K562 (cell line): ENCODE results near the gene LPIN2. TPM values are rescaled to one million over a fixed set of nuclear protein-coding genes. Genes with fewer than 3 reads are reported as not detected.

Experiments
- ARID3B ChIP-seq: fragments of 250-450 bp; sonication (Bioruptor Pico); IDR thresholded peaks from 2 replicates; pipeline ENCODE4 v1.4.0; 2020; ENCODE audit warnings: borderline replicate concordance
- C11orf30 ChIP-seq: fragments of 450-650 bp; IDR thresholded peaks from 2 replicates; pipeline ENCODE4 v1.6.1; 2016; ENCODE audit warnings: low read depth, mild to moderate bottlenecking
- CBX5 ChIP-seq: IDR thresholded peaks from 2 replicates; pipeline ENCODE4 v1.6.1; 2014; ENCODE audit warnings: low read depth, borderline replicate concordance
- CHD4 ChIP-seq: fragments of 200-600 bp; sonication (generic); IDR thresholded peaks from 3 replicates; pipeline ENCODE4 v1.6.1; 2012; ENCODE audit warnings: low read depth, mild to moderate bottlenecking, mixed read lengths, low read length, inconsistent platforms; ENCODE audit not compliant: insufficient read depth, insufficient replicate concordance, poor library complexity, severe bottlenecking
- CLOCK ChIP-seq: fragments of 250-450 bp; sonication (Bioruptor Pico); IDR thresholded peaks from 2 replicates; pipeline ENCODE4 v1.4.0; 2020; ENCODE audit warnings: mild to moderate bottlenecking, moderate library complexity, borderline replicate concordance
- FOXA3 ChIP-seq, 2 experiments: fragments of 450-650 bp in 1 of 2; sonication (generic) in 1 of 2; formaldehyde crosslinking; IDR thresholded peaks in 1 of 2; conservative IDR thresholded peaks in 1 of 2; 2 replicates each; pipeline versions ENCODE4 v1.4.0 to v1.8.0; 2020 to 2022; ENCODE audit warnings: mild to moderate bottlenecking in 2 of 2, missing genetic modification reagents in 1 of 2
- HBP1 ChIP-seq: fragments of 450-650 bp; formaldehyde crosslinking; IDR thresholded peaks from 2 replicates; pipeline ENCODE4 v1.4.0; 2022; ENCODE audit warnings: missing genetic modification characterization
- MTF1 ChIP-seq: fragments of 250-450 bp; sonication (Bioruptor Pico); IDR thresholded peaks from 2 replicates; pipeline ENCODE4 v1.9.0; 2021; ENCODE audit warnings: moderate library complexity, mild to moderate bottlenecking, inconsistent platforms, borderline replicate concordance
- NFIC ChIP-seq: fragments of 450-650 bp; IDR thresholded peaks from 2 replicates; pipeline ENCODE4 v1.6.1; 2017; ENCODE audit warnings: mild to moderate bottlenecking, inconsistent platforms
- OTX1 ChIP-seq: fragments of 450-650 bp; formaldehyde crosslinking; IDR thresholded peaks from 2 replicates; pipeline ENCODE4 v1.4.0; 2022; ENCODE audit warnings: mild to moderate bottlenecking
- PTBP1 ChIP-seq: fragments of 200-400 bp; formaldehyde crosslinking; IDR thresholded peaks from 2 replicates; pipeline ENCODE4 v1.6.1; 2017; ENCODE audit warnings: low read depth, low read length
- RBBP5 ChIP-seq: fragments of 200-600 bp; sonication (generic); IDR thresholded peaks from 2 replicates; pipeline ENCODE4 v1.6.1; 2012; ENCODE audit warnings: borderline replicate concordance, mild to moderate bottlenecking, low read length, control low read depth, inconsistent platforms; ENCODE audit not compliant: insufficient read depth, poor library complexity, severe bottlenecking
- SRSF7 ChIP-seq: fragments of 200-400 bp; formaldehyde crosslinking; optimal IDR thresholded peaks from 2 replicates; pipeline ENCODE3; 2017; ENCODE audit warnings: mild to moderate bottlenecking, low read depth, low read length
- TAF9B ChIP-seq: fragments of 450-650 bp; IDR thresholded peaks from 2 replicates; pipeline ENCODE4 v1.6.1; 2018; ENCODE audit warnings: mild to moderate bottlenecking; ENCODE audit not compliant: partially characterized antibody
- ZNF23 ChIP-seq: fragments of 250-450 bp; sonication (Bioruptor Pico); IDR thresholded peaks from 2 replicates; pipeline ENCODE4 v1.4.0; 2020; ENCODE audit warnings: mild to moderate bottlenecking
- ZNF311 ChIP-seq: fragments of 250-450 bp; sonication (Bioruptor Pico); IDR thresholded peaks from 2 replicates; pipeline ENCODE4 v1.4.0; 2020; ENCODE audit warnings: mild to moderate bottlenecking, moderate library complexity
- polyA plus RNA-seq, 8 experiments: library from polyadenylated mRNA; depleted of rRNA in 4 of 8; stranded (reverse) in 5 of 8; unstranded in 3 of 8; fragments of >200 nt; fragmentation: Nextera tagmentation in 2 of 8; fragmentation: Illumina TruSeq in 1 of 8; extraction: Ambion mirVana in 2 of 8; extraction: Trizol in 1 of 8; gene quantifications; 2 replicates each; pipeline versions ENCODE4 v1.2.1 to v1.2.3, GENCODE V29; 2011 to 2014; ENCODE audit warnings: inconsistent platforms in 1 of 8, missing spikeins in 1 of 8
- total RNA-seq, 7 experiments: library from RNA; depleted of rRNA in 6 of 7; stranded (reverse); fragments of >200 nt in 6 of 7; fragmentation: Illumina TruSeq in 2 of 7; extraction: Trizol in 2 of 7; gene quantifications; 2 replicates each; pipeline versions ENCODE4 v1.2.1 to v1.2.3, GENCODE V29; 2011 to 2021; ENCODE audit warnings: low replicate concordance in 1 of 7
- TF ChIP-seq, protein P1 (sequence below), 2 experiments: fragments of 450-650 bp in 1 of 2; sonication (generic) in 1 of 2; formaldehyde crosslinking in 1 of 2; IDR thresholded peaks in 1 of 2; conservative IDR thresholded peaks in 1 of 2; 2 replicates each; pipeline versions ENCODE4 v1.6.1 to v1.8.1; 2016 to 2023; ENCODE audit warnings: mild to moderate bottlenecking in 2 of 2, moderate library complexity in 2 of 2, inconsistent platforms in 1 of 2, missing genetic modification reagents in 1 of 2
- TF ChIP-seq, protein P2 (sequence below): fragments of 450-650 bp; formaldehyde crosslinking; IDR thresholded peaks from 2 replicates; pipeline ENCODE4 v1.4.0; 2020; ENCODE audit warnings: mild to moderate bottlenecking, moderate library complexity

The LPIN2 gene
- total and polyA plus RNA-seq, 9 of the 15 experiments (the other 6 are each of a cell fraction or from before 2014, with no cell fraction given), result 5.2 to 34.8 (median 24.6) TPM

DNA sequence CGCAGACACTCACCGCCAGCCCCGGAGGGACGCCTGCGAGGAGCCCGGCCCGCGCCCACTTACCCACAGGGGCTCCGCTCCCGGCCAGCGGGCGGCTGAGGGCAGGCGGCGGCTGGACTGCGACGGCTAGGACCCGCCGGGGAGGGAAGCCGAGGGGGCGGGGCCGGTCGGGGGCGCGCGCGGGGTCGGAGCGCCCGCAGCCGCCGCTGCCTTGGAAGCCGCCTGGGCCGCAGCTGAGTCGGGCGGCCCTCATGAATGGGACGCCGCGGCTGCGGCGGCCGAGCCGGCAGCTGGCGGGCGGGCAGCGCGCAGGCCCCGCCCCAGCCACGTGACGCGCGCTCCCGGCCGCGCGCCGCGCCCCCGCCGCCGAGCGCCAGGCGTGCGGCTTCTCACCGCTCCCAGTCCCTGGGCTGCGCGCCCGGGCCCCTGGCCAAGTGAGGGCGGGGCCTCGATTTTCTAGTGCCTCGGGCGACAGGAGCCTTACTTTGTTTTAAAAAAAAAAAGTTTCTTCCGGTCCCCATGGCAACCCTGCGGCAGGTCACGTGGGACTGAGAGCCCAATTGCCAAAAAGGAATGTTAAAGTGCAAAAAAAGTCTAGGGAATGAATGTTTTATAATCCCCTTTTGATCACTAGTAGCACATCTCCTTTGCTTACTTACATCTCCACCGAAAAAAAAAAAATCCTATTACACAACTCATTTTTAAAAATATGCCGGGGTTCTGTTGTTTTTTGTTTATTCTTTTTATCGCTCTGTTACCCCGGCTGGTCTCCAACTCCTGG, at the start of gene LPIN2 (continued):
- TF ChIP-seq MTF1, result no peak
- no peak for TF ChIP-seq RBBP5
- no peak for TF ChIP-seq CLOCK (CRISPR knock-in tag)
- no peak for TF ChIP-seq CHD4
- no peak for TF ChIP-seq CBX5
- TF ChIP-seq ARID3B (CRISPR knock-in tag), result no peak
- TF ChIP-seq PTBP1, result no peak
- no peak for TF ChIP-seq ZNF23
- no peak for TF ChIP-seq TAF9B
- TF ChIP-seq NFIC, result peak; percentile 90
- no peak for TF ChIP-seq C11orf30
- TF ChIP-seq OTX1 (CRISPR knock-in tag), result no peak
- TF ChIP-seq, protein P1, sequence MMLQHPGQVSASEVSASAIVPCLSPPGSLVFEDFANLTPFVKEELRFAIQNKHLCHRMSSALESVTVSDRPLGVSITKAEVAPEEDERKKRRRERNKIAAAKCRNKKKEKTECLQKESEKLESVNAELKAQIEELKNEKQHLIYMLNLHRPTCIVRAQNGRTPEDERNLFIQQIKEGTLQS (IDR thresholded peaks at IDR 0.05), result no peak
- TF ChIP-seq, protein P1 (CRISPR knock-in tag; conservative IDR thresholded peaks at IDR 0.05), result no peak
- no peak for TF ChIP-seq FOXA3 (CRISPR knock-in tag; conservative IDR thresholded peaks at IDR 0.05 in 1 of 2, IDR thresholded peaks at IDR 0.05 in 1 of 2)
- no peak for TF ChIP-seq HBP1
- 0 out of 2 replicates have a peak, but pooled peaks have one; percentile 28 for TF ChIP-seq ZNF311
- TF ChIP-seq, protein P2, sequence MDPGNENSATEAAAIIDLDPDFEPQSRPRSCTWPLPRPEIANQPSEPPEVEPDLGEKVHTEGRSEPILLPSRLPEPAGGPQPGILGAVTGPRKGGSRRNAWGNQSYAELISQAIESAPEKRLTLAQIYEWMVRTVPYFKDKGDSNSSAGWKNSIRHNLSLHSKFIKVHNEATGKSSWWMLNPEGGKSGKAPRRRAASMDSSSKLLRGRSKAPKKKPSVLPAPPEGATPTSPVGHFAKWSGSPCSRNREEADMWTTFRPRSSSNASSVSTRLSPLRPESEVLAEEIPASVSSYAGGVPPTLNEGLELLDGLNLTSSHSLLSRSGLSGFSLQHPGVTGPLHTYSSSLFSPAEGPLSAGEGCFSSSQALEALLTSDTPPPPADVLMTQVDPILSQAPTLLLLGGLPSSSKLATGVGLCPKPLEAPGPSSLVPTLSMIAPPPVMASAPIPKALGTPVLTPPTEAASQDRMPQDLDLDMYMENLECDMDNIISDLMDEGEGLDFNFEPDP (CRISPR knock-in tag), result no peak
- no peak for TF ChIP-seq SRSF7
